ENCODE data around the gene CTTNBP2.
"Not testable (repeated sequence)": the region's sequence is repeated elsewhere in the genome, so short reads cannot be mapped to it uniquely, and the experiment has no call there.

CTTNBP2 gene

DNA sequence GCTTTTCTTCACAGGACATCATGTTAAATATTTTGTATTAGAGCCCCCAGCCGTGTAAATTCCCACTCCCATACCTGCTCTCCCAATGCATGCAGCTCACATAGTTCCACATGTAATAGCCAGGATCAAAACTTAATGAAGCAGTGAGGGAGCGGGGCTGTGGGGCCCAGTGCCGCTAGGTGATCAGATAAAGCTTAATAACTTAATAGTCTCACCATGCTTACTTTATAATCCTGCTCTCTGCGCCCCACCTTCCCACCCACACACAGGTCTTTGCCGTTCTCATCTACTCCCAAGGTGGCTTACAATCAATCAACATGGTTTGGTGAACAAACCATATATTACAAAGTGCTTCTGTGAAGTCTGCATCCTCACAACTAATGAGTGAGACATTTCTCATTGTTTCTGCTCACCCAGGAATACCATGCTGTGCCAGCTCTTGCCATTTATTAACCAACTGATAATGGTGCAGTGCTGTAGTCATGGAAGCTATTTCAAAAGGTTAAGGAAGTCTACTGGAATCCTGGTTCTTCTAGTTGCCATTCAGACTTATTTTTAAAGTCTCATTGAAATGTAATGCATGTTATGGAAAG lies 156.4 kb downstream of the CTTNBP2 start:
- H4K20me1 ChIP-seq (ENCODE audit: insufficient read depth, low read length) = no peaks in the 10 kb centered on the region
- H3K4me1 ChIP-seq (ENCODE audit: low read length) = peaks cover 8% of the 10 kb centered on the region
- no peak overlapping the region for H3K27ac ChIP-seq (ENCODE audit: low read length)
- H3K4me2 ChIP-seq (ENCODE audit: low read length) = no peak overlapping the region
- H3K9me3 ChIP-seq (ENCODE audit: insufficient read depth, low read length) = no peaks in the 10 kb centered on the region
- H3K4me3 ChIP-seq (ENCODE audit: low read length) = no peak overlapping the region
- H3K79me2 ChIP-seq (ENCODE audit: low read length) = no peaks in the 10 kb centered on the region
- H3K27me3 ChIP-seq (ENCODE audit: low read depth, low read length) = no peaks in the 10 kb centered on the region
- TF ChIP-seq, protein P1, sequence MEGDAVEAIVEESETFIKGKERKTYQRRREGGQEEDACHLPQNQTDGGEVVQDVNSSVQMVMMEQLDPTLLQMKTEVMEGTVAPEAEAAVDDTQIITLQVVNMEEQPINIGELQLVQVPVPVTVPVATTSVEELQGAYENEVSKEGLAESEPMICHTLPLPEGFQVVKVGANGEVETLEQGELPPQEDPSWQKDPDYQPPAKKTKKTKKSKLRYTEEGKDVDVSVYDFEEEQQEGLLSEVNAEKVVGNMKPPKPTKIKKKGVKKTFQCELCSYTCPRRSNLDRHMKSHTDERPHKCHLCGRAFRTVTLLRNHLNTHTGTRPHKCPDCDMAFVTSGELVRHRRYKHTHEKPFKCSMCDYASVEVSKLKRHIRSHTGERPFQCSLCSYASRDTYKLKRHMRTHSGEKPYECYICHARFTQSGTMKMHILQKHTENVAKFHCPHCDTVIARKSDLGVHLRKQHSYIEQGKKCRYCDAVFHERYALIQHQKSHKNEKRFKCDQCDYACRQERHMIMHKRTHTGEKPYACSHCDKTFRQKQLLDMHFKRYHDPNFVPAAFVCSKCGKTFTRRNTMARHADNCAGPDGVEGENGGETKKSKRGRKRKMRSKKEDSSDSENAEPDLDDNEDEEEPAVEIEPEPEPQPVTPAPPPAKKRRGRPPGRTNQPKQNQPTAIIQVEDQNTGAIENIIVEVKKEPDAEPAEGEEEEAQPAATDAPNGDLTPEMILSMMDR (IDR thresholded peaks at IDR 0.05; ENCODE audit: low read depth, low read length) = no peak
- TF ChIP-seq EZH2phosphoT487 (IDR thresholded peaks at IDR 0.05; ENCODE audit: low read depth) = no peak
- no peaks in the 10 kb centered on the region for H3K36me3 ChIP-seq (replicated peaks; ENCODE audit: low read depth, low read length)
- no peak overlapping the region for H3K9ac ChIP-seq (ENCODE audit: low read length)
- peak overlapping the region; percentile 7; the same call in 1 of the 2 replicates for H2AFZ ChIP-seq (ENCODE audit: low read depth, low read length)

DNA sequence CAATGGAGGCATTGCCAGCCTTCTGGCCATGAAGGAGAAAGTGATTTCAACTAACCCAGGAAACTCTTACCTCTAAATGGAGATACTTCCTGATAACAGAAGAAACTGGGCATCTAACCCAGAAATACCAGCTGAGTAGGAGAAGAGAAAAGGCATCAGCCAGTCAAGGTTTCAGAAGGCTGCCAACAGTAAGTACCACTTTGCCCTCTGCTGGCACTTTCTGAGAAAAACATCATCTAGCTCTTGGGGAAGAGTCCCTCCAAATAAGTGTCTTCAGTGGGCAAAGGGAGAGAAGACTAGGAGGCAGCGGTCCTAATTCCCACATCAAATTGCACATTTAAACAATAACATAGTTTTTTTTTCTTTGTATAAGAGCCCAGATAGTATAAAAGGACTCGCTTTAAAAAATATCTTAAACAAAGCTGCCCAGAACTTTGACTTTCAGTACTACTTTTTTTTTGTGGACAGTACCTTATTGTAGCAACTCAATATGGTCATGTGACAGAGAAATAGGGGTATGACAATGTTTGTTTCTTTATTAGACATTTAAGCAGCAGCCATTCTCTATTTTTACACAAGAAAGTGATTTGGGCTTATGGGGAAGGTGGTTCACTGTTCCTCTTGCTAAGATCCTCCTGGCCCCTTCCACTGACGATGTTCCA lies 157.3 kb downstream of the CTTNBP2 start:
- Histone ChIP-seq H3K4me2 (ENCODE audit: low read length) (no peak overlapping the region), H3K27ac (ENCODE audit: low read length) (no peak overlapping the region), H3K9me3 (ENCODE audit: insufficient read depth, low read length) (no peaks in the 10 kb centered on the region), H3K79me2 (ENCODE audit: low read length) (no peaks in the 10 kb centered on the region), H3K4me3 (ENCODE audit: low read length) (no peak overlapping the region), H2AFZ (ENCODE audit: low read depth, low read length) (peak overlapping the region; percentile 7; the same call in 1 of the 2 replicates), H4K20me1 (ENCODE audit: insufficient read depth, low read length) (no peaks in the 10 kb centered on the region), H3K9ac (ENCODE audit: low read length) (no peak overlapping the region), H3K36me3 (replicated peaks; ENCODE audit: low read depth, low read length) (no peaks in the 10 kb centered on the region), H3K27me3 (ENCODE audit: low read depth, low read length) (no peaks in the 10 kb centered on the region), H3K4me1 (ENCODE audit: low read length) (peaks cover 8% of the 10 kb centered on the region)
- TF ChIP-seq, protein P1 (IDR thresholded peaks at IDR 0.05; ENCODE audit: low read depth, low read length) = peak; percentile 80
- TF ChIP-seq EZH2phosphoT487 (IDR thresholded peaks at IDR 0.05; ENCODE audit: low read depth) = no peak

DNA sequence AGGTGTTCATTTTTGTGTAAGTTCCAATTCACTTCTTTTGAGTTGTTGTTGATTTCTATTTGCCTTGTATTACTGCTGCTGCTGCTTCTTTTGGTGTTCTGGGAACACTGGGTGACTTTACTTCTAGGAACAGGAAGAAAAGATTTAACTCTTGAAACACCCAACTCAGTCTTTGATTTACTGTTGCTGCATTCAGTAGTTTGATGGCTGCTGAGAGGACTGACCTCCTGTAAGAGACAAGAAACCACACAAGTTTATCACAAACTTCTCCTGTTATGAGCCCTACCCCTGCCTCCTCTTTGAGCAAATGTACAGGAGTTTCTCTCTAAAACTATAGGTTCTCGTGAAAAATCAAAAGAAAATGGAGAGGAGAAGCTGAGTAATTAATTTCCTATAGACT lies 161.7 kb downstream of the CTTNBP2 start:
- TF ChIP-seq, protein P1 (IDR thresholded peaks at IDR 0.05; ENCODE audit: low read depth, low read length) = no peak
- no peak for TF ChIP-seq EZH2phosphoT487 (IDR thresholded peaks at IDR 0.05; ENCODE audit: low read depth)
- Histone ChIP-seq H3K4me2 (ENCODE audit: low read length) (no peak overlapping the region), H3K4me3 (ENCODE audit: low read length) (no peak overlapping the region), H2AFZ (ENCODE audit: low read depth, low read length) (no peak overlapping the region), H3K27me3 (ENCODE audit: low read depth, low read length) (no peaks in the 10 kb centered on the region), H3K79me2 (ENCODE audit: low read length) (no peaks in the 10 kb centered on the region), H4K20me1 (ENCODE audit: insufficient read depth, low read length) (no peaks in the 10 kb centered on the region), H3K36me3 (replicated peaks; ENCODE audit: low read depth, low read length) (no peaks in the 10 kb centered on the region), H3K27ac (ENCODE audit: low read length) (no peak overlapping the region), H3K4me1 (ENCODE audit: low read length) (peaks cover 11% of the 10 kb centered on the region), H3K9ac (ENCODE audit: low read length) (no peak overlapping the region), H3K9me3 (ENCODE audit: insufficient read depth, low read length) (no peaks in the 10 kb centered on the region)

DNA sequence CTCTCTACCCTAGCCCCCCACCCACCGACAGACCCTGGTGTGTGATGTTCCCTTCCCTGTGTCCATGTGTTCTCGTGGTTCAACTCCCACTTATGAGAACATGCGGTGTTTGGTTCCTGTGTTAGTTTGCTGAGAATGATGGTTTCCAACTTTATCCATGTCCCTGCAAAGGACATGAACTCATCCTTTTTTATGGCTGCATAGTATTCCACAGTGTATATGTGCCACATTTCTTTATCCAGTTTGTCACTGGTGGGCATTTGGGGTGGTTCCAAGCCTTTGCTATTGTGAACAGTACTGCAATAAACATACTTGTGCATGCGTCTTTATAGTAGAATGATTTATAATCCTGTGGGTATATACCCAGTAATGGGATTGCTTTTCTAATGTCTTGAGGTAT lies 165.1 kb downstream of the CTTNBP2 start:
- not testable (repeated sequence) for H3K4me1 ChIP-seq (ENCODE audit: low read length); H3K4me2 ChIP-seq (ENCODE audit: low read length); H3K79me2 ChIP-seq (ENCODE audit: low read length); H3K27ac ChIP-seq (ENCODE audit: low read length); H4K20me1 ChIP-seq (ENCODE audit: insufficient read depth, low read length); H3K36me3 ChIP-seq (replicated peaks; ENCODE audit: low read depth, low read length); H3K4me3 ChIP-seq (ENCODE audit: low read length); H3K9ac ChIP-seq (ENCODE audit: low read length); H2AFZ ChIP-seq (ENCODE audit: low read depth, low read length); H3K27me3 ChIP-seq (ENCODE audit: low read depth, low read length); H3K9me3 ChIP-seq (ENCODE audit: insufficient read depth, low read length)
